WTC11 (cell line): ENCODE measurements around the gene P2RY1.

Source experiments
- AFF4 ChIP-seq: sonication (generic); formaldehyde crosslinking; IDR thresholded peaks from 2 replicates; pipeline ENCODE4 v1.8.1; 2023; ENCODE audit warnings: mild to moderate bottlenecking, missing genetic modification reagents, borderline replicate concordance
- ATF3 ChIP-seq: sonication (generic); formaldehyde crosslinking; conservative IDR thresholded peaks from 2 replicates; pipeline ENCODE4 v1.8.1; 2022; ENCODE audit warnings: mild to moderate bottlenecking, missing genetic modification reagents
- CREB1 ChIP-seq: sonication (generic); formaldehyde crosslinking; IDR thresholded peaks from 2 replicates; pipeline ENCODE4 v1.8.0; 2023; ENCODE audit warnings: mild to moderate bottlenecking, missing genetic modification reagents
- CTCF ChIP-seq: fragments of 200-600 bp; IDR thresholded peaks from 2 replicates; pipeline ENCODE4 v1.8.0; 2022; ENCODE audit warnings: antibody characterized with exemption
- ELF4 ChIP-seq: sonication (generic); formaldehyde crosslinking; IDR thresholded peaks from 2 replicates; pipeline ENCODE4 v1.8.1; 2022; ENCODE audit warnings: low read depth, mild to moderate bottlenecking, moderate library complexity, missing genetic modification reagents
- ESRRA ChIP-seq: sonication (generic); formaldehyde crosslinking; IDR thresholded peaks from 2 replicates; pipeline ENCODE4 v1.8.1; 2022; ENCODE audit warnings: mild to moderate bottlenecking, missing genetic modification reagents, borderline replicate concordance
- FOXP4 ChIP-seq: sonication (generic); formaldehyde crosslinking; IDR thresholded peaks from 2 replicates; pipeline ENCODE4 v1.8.0; 2022; ENCODE audit warnings: mild to moderate bottlenecking, missing genetic modification reagents
- KAT7 ChIP-seq: sonication (generic); formaldehyde crosslinking; IDR thresholded peaks from 2 replicates; pipeline ENCODE4 v1.8.1; 2023; ENCODE audit warnings: missing genetic modification reagents, mild to moderate bottlenecking, borderline replicate concordance
- NR1H2 ChIP-seq: sonication (generic); formaldehyde crosslinking; IDR thresholded peaks from 2 replicates; pipeline ENCODE4 v1.9.0; 2021; ENCODE audit warnings: mild to moderate bottlenecking, moderate library complexity, missing genetic modification reagents
- NR3C1 ChIP-seq: sonication (generic); formaldehyde crosslinking; conservative IDR thresholded peaks from 2 replicates; pipeline ENCODE4 v1.8.1; 2023; ENCODE audit warnings: low read depth, mild to moderate bottlenecking, missing genetic modification reagents
- TEAD1 ChIP-seq: sonication (generic); formaldehyde crosslinking; IDR thresholded peaks from 2 replicates; pipeline ENCODE4 v1.8.0; 2022; ENCODE audit warnings: mild to moderate bottlenecking, missing genetic modification reagents
- TP53 ChIP-seq: sonication (generic); formaldehyde crosslinking; IDR thresholded peaks from 2 replicates; pipeline ENCODE4 v1.8.1; 2023; ENCODE audit warnings: mild to moderate bottlenecking, missing genetic modification reagents
- USF2 ChIP-seq: sonication (generic); formaldehyde crosslinking; IDR thresholded peaks from 2 replicates; pipeline ENCODE4 v1.8.1; 2023; ENCODE audit warnings: mild to moderate bottlenecking, missing genetic modification reagents, moderate library complexity

- TF ChIP-seq TEAD1 (CRISPR knock-in tag), result no peak
- no peak for TF ChIP-seq ELF4 (CRISPR knock-in tag)
- no peak for TF ChIP-seq CTCF
- TF ChIP-seq NR3C1 (CRISPR knock-in tag), result no peak
- no peak for TF ChIP-seq CREB1 (CRISPR knock-in tag)
- no peak for TF ChIP-seq KAT7 (CRISPR knock-in tag)
- no peak for TF ChIP-seq USF2 (CRISPR knock-in tag)
- TF ChIP-seq TP53 (CRISPR knock-in tag), result no peak
- TF ChIP-seq FOXP4 (CRISPR knock-in tag), result no peak
- no peak for TF ChIP-seq NR1H2 (CRISPR knock-in tag)
- no peak for TF ChIP-seq AFF4 (CRISPR knock-in tag)
- TF ChIP-seq ESRRA (CRISPR knock-in tag), result no peak
- TF ChIP-seq ATF3 (CRISPR knock-in tag), result no peak
Observed at GRCh38 chr3:152825566-152825965, 9.4 kb upstream of the P2RY1 start.
